ENCODE data around the gene GABBR1. TPM values are rescaled to one million over a fixed set of nuclear protein-coding genes. Genes with fewer than 3 reads are reported as not detected.

Gene GABBR1
- total RNA-seq, 1 donor from 2014 or later = 38.5 TPM

DNA sequence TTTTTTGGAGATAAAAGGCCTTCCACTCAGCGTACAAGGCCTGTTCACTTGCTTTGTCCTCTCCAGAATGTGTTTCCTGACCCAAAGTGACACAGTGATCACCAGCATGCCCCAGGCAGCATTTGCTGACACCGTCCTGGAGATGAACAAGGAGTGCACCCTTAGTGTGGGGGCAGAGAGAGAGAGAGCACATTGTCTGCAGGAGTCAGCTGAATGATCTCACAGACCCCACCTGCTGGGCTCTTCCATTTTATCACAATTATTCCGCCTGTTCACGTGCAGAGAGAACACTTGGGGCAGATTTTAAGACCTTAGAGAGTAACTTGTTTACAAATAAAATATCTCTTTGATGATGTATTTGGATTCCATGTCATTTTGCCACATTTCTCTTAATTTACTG is 122.8 kb downstream of the GABBR1 start:
- TF ChIP-seq, protein P1, sequence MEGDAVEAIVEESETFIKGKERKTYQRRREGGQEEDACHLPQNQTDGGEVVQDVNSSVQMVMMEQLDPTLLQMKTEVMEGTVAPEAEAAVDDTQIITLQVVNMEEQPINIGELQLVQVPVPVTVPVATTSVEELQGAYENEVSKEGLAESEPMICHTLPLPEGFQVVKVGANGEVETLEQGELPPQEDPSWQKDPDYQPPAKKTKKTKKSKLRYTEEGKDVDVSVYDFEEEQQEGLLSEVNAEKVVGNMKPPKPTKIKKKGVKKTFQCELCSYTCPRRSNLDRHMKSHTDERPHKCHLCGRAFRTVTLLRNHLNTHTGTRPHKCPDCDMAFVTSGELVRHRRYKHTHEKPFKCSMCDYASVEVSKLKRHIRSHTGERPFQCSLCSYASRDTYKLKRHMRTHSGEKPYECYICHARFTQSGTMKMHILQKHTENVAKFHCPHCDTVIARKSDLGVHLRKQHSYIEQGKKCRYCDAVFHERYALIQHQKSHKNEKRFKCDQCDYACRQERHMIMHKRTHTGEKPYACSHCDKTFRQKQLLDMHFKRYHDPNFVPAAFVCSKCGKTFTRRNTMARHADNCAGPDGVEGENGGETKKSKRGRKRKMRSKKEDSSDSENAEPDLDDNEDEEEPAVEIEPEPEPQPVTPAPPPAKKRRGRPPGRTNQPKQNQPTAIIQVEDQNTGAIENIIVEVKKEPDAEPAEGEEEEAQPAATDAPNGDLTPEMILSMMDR (IDR thresholded peaks at IDR 0.05) = no peak
- no peaks in the 10 kb centered on the region for H3K4me1 ChIP-seq
- DNase-seq (no peak), ATAC-seq (no peak)
- no peak overlapping the region for H3K4me3 ChIP-seq
- H3K9me3 ChIP-seq = no peaks in the 10 kb centered on the region
- peaks cover 3% of the 10 kb centered on the region for H3K27me3 ChIP-seq (ENCODE audit: low read depth)
- intact Hi-C loops (cut with DNase I) = no loop called here
- no peak overlapping the region for H3K27ac ChIP-seq
- H3K36me3 ChIP-seq = no peaks in the 10 kb centered on the region

Other genes with a start within 250 kb of the GABBR1 start
- gene OR12D2, start 237.6 kb downstream of the GABBR1 start, total RNA-seq = not detected
- gene OR12D1, start 218.3 kb downstream of the GABBR1 start, total RNA-seq = not detected
- gene OR10C1, start 193.9 kb downstream of the GABBR1 start, total RNA-seq = not detected
- not detected for gene OR11A1, start 176.1 kb downstream of the GABBR1 start, total RNA-seq
- gene OR2H1, start 176.0 kb downstream of the GABBR1 start, total RNA-seq = not detected
- gene MAS1L, start 145.2 kb downstream of the GABBR1 start, total RNA-seq = 0.50 TPM
- 1.9 TPM for gene UBD, start 73.5 kb downstream of the GABBR1 start, total RNA-seq
- not detected for gene OR2H2, start 48.1 kb downstream of the GABBR1 start, total RNA-seq
- gene MOG, start 23.9 kb upstream of the GABBR1 start, total RNA-seq = not detected
- gene ZFP57, start 48.0 kb upstream of the GABBR1 start, total RNA-seq = not detected
- gene HLA-F, start 90.3 kb upstream of the GABBR1 start, total RNA-seq = 176 TPM
- 1.8 TPM for gene HLA-G, start 194.6 kb upstream of the GABBR1 start, total RNA-seq